ENCODE data around the gene CLCA2.

GRCh38 chr1:86502721-86503405 lies 78.9 kb downstream of the CLCA2 start:
- TF ChIP-seq CHD2 (IDR thresholded peaks at IDR 0.05; ENCODE audit: low read length): no peak
- peak; percentile 33 to 35; a peak in 1 of 3 replicates for TF ChIP-seq POLR2A (IDR thresholded peaks at IDR 0.05; ENCODE audit: control extremely low read depth in 1 of 2, low read depth in 2 of 2, low read length in 2 of 2)
- no peak for TF ChIP-seq RXRA (IDR thresholded peaks at IDR 0.05; ENCODE audit: insufficient read depth, low read depth, low read length)
- TF ChIP-seq RAD21 (IDR thresholded peaks at IDR 0.05 in 1 of 2, conservative IDR thresholded peaks at IDR 0.05 in 1 of 2; ENCODE audit: low read depth in 2 of 2, low read length in 2 of 2): peak; percentile 34 to 38; a peak in 3 of 4 replicates
- TF ChIP-seq CTCF (IDR thresholded peaks at IDR 0.05; ENCODE audit: control extremely low read depth in 1 of 3, insufficient read depth in 1 of 3, low read depth in 1 of 3, low read length in 3 of 3): peak in 2 of 3 experiments; percentile 30 to 45; a peak in 3 of 4 replicates
- no peak for TF ChIP-seq KDM5A (IDR thresholded peaks at IDR 0.05; ENCODE audit: low read length)
- TF ChIP-seq BACH1 (IDR thresholded peaks at IDR 0.05; ENCODE audit: low read length): no peak
- TF ChIP-seq RNF2 (IDR thresholded peaks at IDR 0.05; ENCODE audit: borderline replicate concordance, low read depth, low read length, missing control alignments, poor library complexity, severe bottlenecking): no peak
- peak in 1 of 2 experiments; percentile 45; a peak in 1 of 3 replicates for TF ChIP-seq EP300 (IDR thresholded peaks at IDR 0.05; ENCODE audit: borderline replicate concordance in 1 of 2, low read depth in 2 of 2, low read length in 2 of 2)

Data from H1 (cell line).